Fibroblast of villous mesenchyme (primary cell): ENCODE data around the gene TMEM50B. TPM values are rescaled to one million over a fixed set of nuclear protein-coding genes. Genes with fewer than 3 reads are reported as not detected.
A peak's percentile ranks its signal among the peaks of the same experiment; 100 is the strongest.

Source experiments
- DNase-seq: peaks from one replicate; pipeline ENCODE4 v3.0.0-alpha.2; 2010; ENCODE audit warnings: low read depth
- H3K4me3 ChIP-seq: 2 replicates; pipeline ENCODE4 v1.5.1; 2011; ENCODE audit warnings: low read depth, mild to moderate bottlenecking, low read length
- CTCF ChIP-seq: IDR thresholded peaks from 2 replicates; pipeline ENCODE4 v1.5.1; 2012; ENCODE audit warnings: low read depth, mild to moderate bottlenecking, low read length; ENCODE audit not compliant: insufficient read depth
- total RNA-seq: library from RNA; depleted of rRNA; stranded (reverse); fragments of >200 nt; gene quantifications from 2 replicates; pipeline ENCODE4 v1.2.3, GENCODE V29; 2012

Gene TMEM50B
- total RNA-seq, 1 donor: 41.0 TPM

DNA sequence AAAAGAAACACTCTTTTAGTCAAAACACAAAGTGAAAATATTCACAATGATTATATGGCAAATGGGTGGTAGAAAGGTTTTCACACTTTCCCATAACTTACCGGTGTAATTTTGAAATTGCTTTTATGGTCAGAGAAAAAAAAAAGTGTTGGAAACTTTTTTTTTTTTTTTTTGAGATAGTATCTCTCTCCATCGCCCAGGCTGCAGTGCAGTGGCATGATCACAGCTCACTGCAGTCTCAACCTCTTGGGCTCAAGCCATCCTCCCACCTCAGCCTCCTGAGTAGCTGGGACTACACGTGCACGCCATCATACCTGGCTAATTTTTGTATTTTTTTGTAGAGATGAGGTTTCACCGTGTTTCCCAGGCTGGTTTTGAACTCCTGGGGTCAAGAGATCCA, 73.3 kb downstream of the TMEM50B start:
- TF ChIP-seq CTCF: no peak
- DNase-seq: no peak
- H3K4me3 ChIP-seq: no peak overlapping the region

DNA sequence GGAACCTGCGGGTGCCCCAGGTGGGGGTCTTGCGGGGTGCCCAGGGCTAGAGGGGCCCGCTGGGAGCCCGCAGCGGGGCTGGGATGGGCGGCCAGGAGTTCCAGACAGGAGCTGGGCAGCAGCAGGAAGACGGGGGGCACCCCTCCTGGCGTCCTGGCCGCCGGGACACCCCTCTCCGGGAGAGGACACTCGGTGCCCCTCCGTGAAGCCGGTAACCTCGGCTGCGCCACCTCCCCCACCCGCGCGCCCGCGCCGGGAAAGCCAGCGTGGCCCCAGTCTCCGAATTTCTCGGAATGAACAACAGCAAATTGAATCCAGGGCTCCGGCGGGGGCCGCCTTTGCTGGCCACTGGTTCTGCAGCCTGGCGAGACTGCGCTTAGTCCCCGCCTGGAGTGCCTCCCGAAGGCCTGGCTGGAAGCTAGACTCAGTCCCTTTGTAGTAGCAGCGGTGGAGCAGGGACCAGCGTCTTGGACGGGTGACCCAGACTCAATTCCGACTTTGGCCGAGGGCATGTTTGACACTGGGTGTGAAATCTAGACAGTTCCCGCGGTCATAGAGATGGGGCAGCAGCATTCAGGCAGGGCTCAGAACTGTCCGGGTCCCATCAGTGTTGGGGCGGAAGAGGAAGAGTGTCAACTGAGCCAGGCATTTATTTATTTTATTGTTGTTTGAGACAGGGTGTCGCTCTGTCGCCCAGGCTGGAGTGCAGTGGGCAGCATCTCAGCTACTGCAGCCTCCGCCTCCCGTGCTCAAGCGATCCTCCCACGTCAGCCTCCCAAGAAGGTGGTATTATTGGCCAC, 75.8 kb downstream of the TMEM50B start:
- H3K4me3 ChIP-seq: peak overlapping the region; percentile 89
- TF ChIP-seq CTCF: no peak
- DNase-seq: peak; percentile 61

DNA sequence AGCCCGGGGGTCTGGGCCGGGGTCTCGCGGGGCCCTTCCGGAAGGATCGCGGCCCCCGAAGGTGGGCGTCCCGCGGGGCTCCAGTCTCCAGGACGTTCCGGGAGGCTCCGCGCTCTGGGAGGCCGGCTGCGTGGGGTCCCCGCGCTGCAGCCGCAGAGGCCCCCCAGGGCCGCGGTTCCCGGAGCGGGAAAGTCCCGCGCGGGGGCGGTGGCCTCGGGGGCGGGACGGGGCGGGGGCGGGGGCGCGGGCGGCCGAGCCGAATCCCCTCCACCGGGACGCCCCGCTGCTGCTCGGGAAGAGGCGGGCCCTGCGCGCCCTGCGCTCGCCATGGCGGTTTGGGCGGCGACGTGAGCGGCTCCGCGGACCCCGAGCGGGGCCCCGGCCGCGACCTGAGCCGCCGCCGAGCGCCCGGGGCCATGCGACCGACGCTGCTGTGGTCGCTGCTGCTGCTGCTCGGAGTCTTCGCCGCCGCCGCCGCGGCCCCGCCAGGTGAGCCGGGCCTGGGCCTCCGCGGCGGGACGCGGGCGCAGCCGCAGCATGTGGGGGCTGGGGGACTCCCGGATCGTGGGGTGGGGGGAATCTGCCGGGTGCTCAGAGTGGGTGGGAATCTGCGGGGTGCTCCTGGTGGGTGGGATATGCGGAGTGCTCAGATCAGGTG, 76.5 kb downstream of the TMEM50B start, which contains the start of gene IFNGR2:
Gene IFNGR2, plus strand, starts transcription at position 286 of the 658 bp plus-strand sequence. Its CDS starts 131 bp downstream, at position 417.
- no peak for DNase-seq
- H3K4me3 ChIP-seq: peak within 1 kb of the TSS; percentile 89
- TF ChIP-seq CTCF: no peak

DNA sequence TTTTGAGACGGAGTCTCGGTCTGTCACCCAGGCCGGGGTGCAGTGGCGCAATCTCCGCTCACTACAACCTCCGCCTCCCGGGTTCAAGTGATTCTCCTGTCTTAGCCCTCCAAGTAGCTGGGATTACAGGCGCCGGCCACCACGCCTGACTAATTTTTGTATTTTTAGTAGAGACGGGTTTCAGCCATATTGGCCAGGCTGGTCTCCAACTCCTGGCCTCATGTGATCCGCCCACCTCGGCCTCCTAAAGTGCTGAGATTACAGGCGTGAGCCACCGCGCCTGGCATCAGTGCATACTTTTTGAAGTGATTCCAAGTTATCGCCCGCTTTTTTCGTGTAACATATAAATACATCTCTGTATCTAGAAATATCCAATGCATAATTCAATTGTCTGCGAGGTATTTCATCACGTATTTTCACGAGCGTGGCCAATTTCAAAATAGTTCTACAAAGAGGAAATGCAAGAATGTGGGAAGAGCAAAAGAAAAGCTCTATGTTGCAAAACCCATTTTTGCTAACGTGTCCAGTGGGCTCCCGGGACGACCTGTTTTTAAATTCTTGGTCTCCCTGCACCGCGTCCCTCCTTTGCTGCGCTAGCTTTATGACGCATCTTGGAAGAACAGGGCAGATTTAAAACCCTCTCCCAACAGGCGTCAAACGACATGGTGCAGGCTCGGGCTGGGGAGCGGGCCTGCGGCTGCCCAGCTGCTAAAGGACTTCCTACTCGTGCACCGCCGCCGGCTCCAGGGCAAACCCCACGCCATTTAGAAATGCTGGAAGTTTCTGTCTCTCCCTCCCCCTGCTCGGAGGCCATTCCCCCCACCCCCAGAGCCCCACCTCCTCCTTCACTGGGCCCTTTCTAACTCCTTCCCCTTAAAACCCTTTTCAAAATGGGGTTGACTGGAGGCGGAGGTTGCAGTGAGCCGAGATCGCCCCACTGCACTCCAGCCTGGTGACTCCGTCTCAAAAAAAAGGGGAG, 77.5 kb downstream of the TMEM50B start:
- no peak for TF ChIP-seq CTCF

GRCh38 chr21:33401630-33401992, 78.2 kb downstream of the TMEM50B start:
- no peak for TF ChIP-seq CTCF
- H3K4me3 ChIP-seq: no peak overlapping the region
- DNase-seq: peak; percentile 30

More for the DNA sequence above, 77.5 kb downstream of the TMEM50B start:
- peak; percentile 97 for DNase-seq
- peak overlapping the region; percentile 89 for H3K4me3 ChIP-seq

Other genes with a start within 250 kb of the TMEM50B start
- gene IL10RB, start 213.6 kb downstream of the TMEM50B start, total RNA-seq: 34.5 and 60.9 TPM in 2 replicates
- gene IFNAR1, start 155.0 kb downstream of the TMEM50B start, total RNA-seq: 12.9 and 19.0 TPM in 2 replicates
- gene IFNGR2, start 76.6 kb downstream of the TMEM50B start, total RNA-seq: 52.5 and 69.1 TPM in 2 replicates
- 1.9 and 2.2 TPM in 2 replicates for gene DNAJC28, start 11.7 kb upstream of the TMEM50B start, total RNA-seq
- 73.1 and 109 TPM in 2 replicates for gene GART, start 62.1 kb upstream of the TMEM50B start, total RNA-seq
- gene SON, start 63.1 kb upstream of the TMEM50B start, total RNA-seq: 119 and 134 TPM in 2 replicates
- gene DONSON, start 108.7 kb upstream of the TMEM50B start, total RNA-seq: 26.7 and 38.0 TPM in 2 replicates
- 20.0 and 28.1 TPM in 2 replicates for gene CRYZL1, start 161.8 kb upstream of the TMEM50B start, total RNA-seq
- 43.2 and 57.0 TPM in 2 replicates for gene ITSN1, start 162.5 kb upstream of the TMEM50B start, total RNA-seq